K562 (cell line): ENCODE data around the gene ZC3H18.

Experiments used
- CCAR2 ChIP-seq: fragments of 200-400 bp; formaldehyde crosslinking; IDR thresholded peaks from 2 replicates; pipeline ENCODE4 v1.6.1; 2017; ENCODE audit warnings: mild to moderate bottlenecking, low read depth, low read length
- CTCF ChIP-seq, 3 experiments: IDR thresholded peaks in 2 of 3; conservative IDR thresholded peaks in 1 of 3; 2 replicates each; pipeline ENCODE4 v1.5.1; 2011 to 2012; ENCODE audit warnings: low read length in 3 of 3, mild to moderate bottlenecking in 3 of 3, control low read depth in 2 of 3, improper control_type of control experiment in 1 of 3, inconsistent platforms in 1 of 3, low read depth in 1 of 3, mixed read lengths in 1 of 3, moderate library complexity in 1 of 3; ENCODE audit not compliant: insufficient read depth in 2 of 3
- NR2C1 ChIP-seq, 2 experiments: fragments of 450-650 bp; IDR thresholded peaks; 2 replicates each; pipeline ENCODE4 v1.6.1; 2017; ENCODE audit warnings: mild to moderate bottlenecking in 2 of 2, antibody characterized with exemption in 1 of 2, inconsistent platforms in 1 of 2, missing compliant biosample characterization in 1 of 2, missing genetic modification characterization in 1 of 2
- ZNF609 ChIP-seq: sonication (generic); formaldehyde crosslinking; IDR thresholded peaks from 2 replicates; pipeline ENCODE4 v1.8.1; 2023; ENCODE audit warnings: missing genetic modification reagents, mild to moderate bottlenecking, borderline replicate concordance

DNA sequence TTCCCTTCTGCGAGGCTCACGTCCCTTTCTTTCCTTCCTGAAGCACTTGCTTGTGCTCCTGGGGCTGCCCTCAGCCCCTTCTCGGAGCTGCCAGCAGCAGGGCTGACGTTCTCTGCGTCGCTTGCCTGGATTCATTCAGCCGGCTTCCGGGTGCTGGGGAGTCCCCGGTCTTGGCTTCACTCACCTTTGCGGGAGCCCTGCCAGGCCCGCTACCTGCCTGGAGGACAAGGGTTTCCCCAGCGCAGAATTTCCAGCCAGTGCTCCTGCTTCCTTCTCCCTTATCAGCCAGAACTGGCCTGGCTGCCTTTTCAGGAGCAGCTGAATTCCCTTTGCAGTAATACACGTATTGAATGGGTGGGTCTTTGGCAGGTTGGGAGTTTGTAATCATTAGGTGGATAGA is 46.1 kb downstream of the ZC3H18 start:
- TF ChIP-seq ZNF609 (CRISPR knock-in tag) (no peak), CCAR2 (no peak), NR2C1 (IDR thresholded peaks at IDR 0.05) (no peak), NR2C1 (tag; IDR thresholded peaks at IDR 0.05) (no peak), CTCF (IDR thresholded peaks at IDR 0.05 in 2 of 3, conservative IDR thresholded peaks at IDR 0.05 in 1 of 3; ENCODE audit: insufficient read depth in 2 of 3, low read depth in 1 of 3, low read length in 3 of 3) (no peak)
